Activated CD8-positive, alpha-beta T cell treated with anti-CD3 and anti-CD28 coated beads for 36 hours (primary cell): ENCODE measurements around the gene FRMD4A. TPM values are rescaled to one million over a fixed set of nuclear protein-coding genes. Genes with fewer than 3 reads are reported as not detected.

Experiments
- ATAC-seq: fragments of 200-7000 bp; cut with Tn5 transposase; one replicate; pipeline ENCODE4 v1.10.0; 2021; ENCODE audit warnings: mild to moderate bottlenecking, moderate library complexity
- CTCF ChIA-PET: fragments of 350-600 bp; sonication (Branson Sonifier 250); formaldehyde crosslinking; loops from one replicate; lab custom pipeline; 2021; ENCODE audit warnings: antibody characterized with exemption; lab: Charles Lee
- POLR2A ChIA-PET: fragments of 350-600 bp; sonication (Branson Sonifier 250); formaldehyde crosslinking; loops from one replicate; lab custom pipeline; 2021; ENCODE audit warnings: antibody characterized with exemption; lab: Charles Lee
- DNase-seq: peaks from one replicate; pipeline ENCODE4 v3.0.0-alpha.2; 2020
- H3K27ac Mint-ChIP-seq: one replicate; pipeline ENCODE4 v1.8.0; 2021; ENCODE audit warnings: mild to moderate bottlenecking, mixed read lengths
- H3K27me3 Mint-ChIP-seq: one replicate; pipeline ENCODE4 v1.8.0; 2021; ENCODE audit warnings: mixed read lengths
- H3K36me3 Mint-ChIP-seq: one replicate; pipeline ENCODE4 v1.8.0; 2021; ENCODE audit warnings: low read depth, mixed read lengths
- H3K4me1 Mint-ChIP-seq: one replicate; pipeline ENCODE4 v1.8.0; 2021; ENCODE audit warnings: low read depth, mixed read lengths
- H3K4me3 Mint-ChIP-seq: one replicate; pipeline ENCODE4 v1.8.0; 2021; ENCODE audit warnings: mild to moderate bottlenecking, moderate library complexity, mixed read lengths
- H3K9me3 Mint-ChIP-seq: one replicate; pipeline ENCODE4 v1.8.0; 2021; ENCODE audit warnings: mixed read lengths
- intact Hi-C: fragments of 100-400 bp; cut with micrococcal nuclease; formaldehyde crosslinking; loops from one replicate; pipeline ENCODE4 v1.10.0; 2022
- total RNA-seq, 2 experiments: library from RNA; stranded (reverse); gene quantifications; one replicate each; pipeline ENCODE4 v1.2.3, GENCODE V29; 2021
- TF ChIP-seq, protein P1 (sequence below): fragments of 200-600 bp; IDR thresholded peaks from one replicate; pipeline ENCODE4 v1.8.0; 2022; ENCODE audit warnings: antibody characterized with exemption, mild to moderate bottlenecking

Gene FRMD4A
- total RNA-seq, 2 experiments from 2014 or later: 2.1 to 2.8 TPM

DNA sequence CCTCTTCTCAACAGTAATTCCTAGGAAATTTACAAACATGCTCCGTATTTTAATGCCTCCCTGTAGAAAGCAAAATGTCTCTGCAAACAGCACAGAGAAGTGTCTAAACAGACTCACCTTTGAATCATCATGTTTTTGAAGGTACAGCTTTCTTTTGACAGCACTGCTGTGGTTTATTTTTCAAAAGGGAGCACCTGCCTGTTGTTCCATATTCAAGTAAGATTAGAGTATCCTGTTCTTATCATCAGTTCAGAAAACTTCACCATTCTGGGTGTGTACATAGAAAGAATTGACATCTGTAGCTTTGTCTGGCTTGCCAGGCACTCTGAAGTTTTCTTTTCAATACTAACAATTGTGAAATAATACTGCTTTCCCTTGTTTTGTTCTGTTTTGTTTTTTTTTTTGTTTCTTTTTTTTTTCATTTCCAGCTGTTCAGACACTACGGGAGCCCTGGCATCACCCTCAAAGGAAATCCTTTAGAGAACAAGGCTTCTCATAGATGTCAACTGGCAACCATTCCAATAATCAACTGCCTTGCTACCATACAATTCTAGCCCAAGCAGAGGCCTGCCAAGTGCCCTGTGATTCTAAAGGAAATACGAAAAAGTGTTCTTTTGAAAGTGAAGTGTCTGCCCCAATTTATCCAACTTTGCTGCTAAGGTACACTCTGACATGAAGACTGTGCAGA lies 468.0 kb downstream of the FRMD4A start:
- H3K27ac Mint-ChIP-seq: no peak overlapping the region
- no peak for ATAC-seq
- H3K4me3 Mint-ChIP-seq: no peak overlapping the region
- intact Hi-C loops: no loop called here
- H3K4me1 Mint-ChIP-seq: peaks cover 10% of the 10 kb centered on the region
- TF ChIP-seq, protein P1, sequence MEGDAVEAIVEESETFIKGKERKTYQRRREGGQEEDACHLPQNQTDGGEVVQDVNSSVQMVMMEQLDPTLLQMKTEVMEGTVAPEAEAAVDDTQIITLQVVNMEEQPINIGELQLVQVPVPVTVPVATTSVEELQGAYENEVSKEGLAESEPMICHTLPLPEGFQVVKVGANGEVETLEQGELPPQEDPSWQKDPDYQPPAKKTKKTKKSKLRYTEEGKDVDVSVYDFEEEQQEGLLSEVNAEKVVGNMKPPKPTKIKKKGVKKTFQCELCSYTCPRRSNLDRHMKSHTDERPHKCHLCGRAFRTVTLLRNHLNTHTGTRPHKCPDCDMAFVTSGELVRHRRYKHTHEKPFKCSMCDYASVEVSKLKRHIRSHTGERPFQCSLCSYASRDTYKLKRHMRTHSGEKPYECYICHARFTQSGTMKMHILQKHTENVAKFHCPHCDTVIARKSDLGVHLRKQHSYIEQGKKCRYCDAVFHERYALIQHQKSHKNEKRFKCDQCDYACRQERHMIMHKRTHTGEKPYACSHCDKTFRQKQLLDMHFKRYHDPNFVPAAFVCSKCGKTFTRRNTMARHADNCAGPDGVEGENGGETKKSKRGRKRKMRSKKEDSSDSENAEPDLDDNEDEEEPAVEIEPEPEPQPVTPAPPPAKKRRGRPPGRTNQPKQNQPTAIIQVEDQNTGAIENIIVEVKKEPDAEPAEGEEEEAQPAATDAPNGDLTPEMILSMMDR: no peak
- ChIA-PET CTCF (interaction anchor here (1.0 kb wide), 1 partner anchor 203 kb away, joined by 3 read pairs; no protein-coding TSS in a partner anchor), POLR2A (no interaction called here)
- no peak for DNase-seq
- no peaks in the 10 kb centered on the region for H3K27me3 Mint-ChIP-seq
- H3K9me3 Mint-ChIP-seq: no peaks in the 10 kb centered on the region
- H3K36me3 Mint-ChIP-seq: no peaks in the 10 kb centered on the region

DNA sequence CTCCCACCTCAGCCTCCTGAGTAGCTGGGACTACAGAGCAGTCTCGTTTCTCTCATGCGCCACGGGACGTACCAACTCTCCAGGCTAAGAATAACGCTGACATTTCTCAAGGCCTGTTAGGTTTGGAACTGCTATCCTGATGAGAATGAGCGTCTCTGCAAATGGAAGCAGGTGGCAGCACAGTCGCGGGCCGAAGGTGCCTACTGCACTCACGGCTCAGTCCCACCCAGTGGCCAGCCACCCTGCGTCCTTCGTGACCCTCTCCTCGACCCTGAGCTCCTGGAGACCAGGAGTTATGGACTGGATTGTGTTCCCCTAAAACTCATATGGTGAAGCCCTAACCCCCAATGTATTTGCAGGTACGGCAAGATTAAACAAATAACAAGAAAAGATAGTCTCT lies 469.8 kb downstream of the FRMD4A start:
- ChIA-PET POLR2A (no interaction called here), CTCF (no interaction called here)
- Mint-ChIP-seq H3K4me3 (no peak overlapping the region), H3K27me3 (no peaks in the 10 kb centered on the region), H3K36me3 (no peaks in the 10 kb centered on the region), H3K9me3 (no peaks in the 10 kb centered on the region), H3K27ac (no peak overlapping the region), H3K4me1 (peaks cover 10% of the 10 kb centered on the region)
- intact Hi-C loops: no loop called here
- no peak for ATAC-seq
- TF ChIP-seq, protein P1: no peak
- no peak for DNase-seq

DNA sequence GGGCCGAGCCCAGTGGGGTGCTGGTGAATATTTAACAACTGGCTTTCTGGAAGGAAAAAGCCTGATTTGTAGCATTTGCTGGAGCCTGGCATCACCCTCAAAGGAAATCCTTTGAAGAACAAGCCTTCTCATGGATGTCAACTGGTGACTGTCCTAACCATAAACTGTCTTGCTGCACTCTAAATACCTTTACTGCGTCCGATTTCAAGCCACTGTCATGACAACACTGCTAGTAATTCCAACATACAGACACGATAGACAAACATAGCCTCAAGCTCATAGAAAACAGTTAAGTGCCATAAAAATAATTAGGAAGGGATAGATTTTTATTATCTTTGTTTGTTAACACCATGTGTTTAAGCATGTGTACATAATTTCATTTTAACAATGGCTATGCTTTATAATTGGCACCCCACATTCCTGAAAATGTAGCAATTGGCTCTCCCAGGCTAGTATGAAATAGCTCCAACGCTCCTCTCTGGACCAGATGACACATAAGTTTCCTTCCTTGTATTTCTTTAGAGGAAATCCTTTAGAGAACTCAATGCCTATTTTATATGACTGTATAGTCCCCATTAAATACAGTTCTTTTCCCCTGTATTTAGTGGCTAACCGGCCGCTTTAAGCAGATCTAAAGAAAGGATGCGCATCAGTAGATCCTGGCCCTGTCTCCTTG lies 470.6 kb downstream of the FRMD4A start:
- POLR2A ChIA-PET: no interaction called here
- CTCF ChIA-PET: no interaction called here
- ATAC-seq (no peak), DNase-seq (no peak)
- intact Hi-C loops: no loop called here
- Mint-ChIP-seq H3K27me3 (peaks cover 1% of the 10 kb centered on the region), H3K4me1 (peaks cover 10% of the 10 kb centered on the region), H3K27ac (no peak overlapping the region), H3K4me3 (no peak overlapping the region), H3K9me3 (no peaks in the 10 kb centered on the region), H3K36me3 (no peaks in the 10 kb centered on the region)
- TF ChIP-seq, protein P1: no peak

DNA sequence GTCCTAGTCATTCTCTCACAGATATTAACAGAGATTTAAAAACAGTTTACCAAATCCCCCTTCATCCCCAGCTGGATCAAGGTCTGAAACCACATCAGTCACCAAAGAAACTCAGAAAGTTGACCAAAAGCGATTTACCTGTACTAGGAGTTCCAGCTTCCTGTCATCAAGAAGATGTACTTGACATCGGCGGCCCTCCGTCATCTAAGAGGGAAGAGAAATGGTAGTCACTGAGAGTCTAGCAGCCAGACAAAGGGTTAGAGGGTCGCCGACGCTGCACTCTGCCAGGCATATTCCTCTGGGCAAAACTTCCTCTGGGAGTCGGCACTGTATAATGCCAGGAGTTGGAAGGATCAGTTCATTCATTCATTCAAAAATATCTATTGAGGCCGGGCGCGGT lies 472.0 kb downstream of the FRMD4A start:
- DNase-seq: no peak
- intact Hi-C loops: no loop called here
- ChIA-PET POLR2A (interaction anchor here (0.6 kb wide), 1 partner anchor 305 kb away, joined by 3 read pairs; no protein-coding TSS in a partner anchor), CTCF (no interaction called here)
- no peak for ATAC-seq
- Mint-ChIP-seq H3K4me3 (no peak overlapping the region), H3K27ac (no peak overlapping the region), H3K4me1 (peaks cover 10% of the 10 kb centered on the region), H3K9me3 (no peaks in the 10 kb centered on the region), H3K27me3 (peaks cover 1% of the 10 kb centered on the region), H3K36me3 (no peaks in the 10 kb centered on the region)
- TF ChIP-seq, protein P1: no peak

DNA sequence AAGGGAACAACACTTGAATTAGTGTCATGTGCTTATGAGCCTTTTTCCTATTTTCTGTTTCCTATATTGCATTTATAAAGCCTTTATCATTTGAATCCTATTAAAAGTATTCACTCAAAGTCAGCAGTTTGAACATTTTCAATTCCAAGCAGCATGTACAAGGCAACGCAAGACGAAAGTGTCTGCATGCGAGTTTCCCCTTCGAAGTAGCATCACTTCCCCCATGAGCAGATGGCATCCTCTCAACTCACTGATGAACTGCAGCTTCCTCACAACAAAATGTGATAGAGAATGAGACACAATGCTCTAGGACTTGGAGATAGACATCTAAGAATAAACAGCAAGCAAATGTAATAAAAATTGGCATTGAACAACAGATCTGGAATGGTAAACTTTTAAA lies 473.3 kb downstream of the FRMD4A start:
- H3K27ac Mint-ChIP-seq: no peak overlapping the region
- ATAC-seq: no peak
- ChIA-PET POLR2A (no interaction called here), CTCF (no interaction called here)
- H3K4me3 Mint-ChIP-seq: no peak overlapping the region
- DNase-seq: no peak
- no peaks in the 10 kb centered on the region for H3K9me3 Mint-ChIP-seq
- peaks cover 3% of the 10 kb centered on the region for H3K4me1 Mint-ChIP-seq
- intact Hi-C loops: no loop called here
- TF ChIP-seq, protein P1: no peak
- peaks cover 1% of the 10 kb centered on the region for H3K27me3 Mint-ChIP-seq
- H3K36me3 Mint-ChIP-seq: no peaks in the 10 kb centered on the region
